Esophagus squamous epithelium (tissue), 5 donors: ENCODE results near the gene DLX3. TPM values are rescaled to one million over a fixed set of nuclear protein-coding genes. Genes with fewer than 3 reads are reported as not detected.

Experiments
- DNase-seq: peaks from one replicate; lab custom pipeline; 2025; lab: John Stamatoyannopoulos, UW
- H3K27ac ChIP-seq, 4 donors: fragments of 200-600 bp; sonication (generic); one replicate each; pipeline ENCODE4 v1.5.1; 2016 to 2019; ENCODE audit warnings: mild to moderate bottlenecking in 1 of 4
- H3K27me3 ChIP-seq, 4 donors: fragments of 200-600 bp; sonication (generic); 1 replicate in 3 of 4; 2 replicates in 1 of 4; pipeline versions ENCODE4 v1.5.1 to v1.6.0; 2017 to 2021; ENCODE audit warnings: antibody characterized with exemption in 1 of 4
- H3K36me3 ChIP-seq, 3 donors: fragments of 200-600 bp; sonication (generic); one replicate each; pipeline ENCODE4 v1.5.1; 2016 to 2019
- H3K4me1 ChIP-seq, 3 donors: fragments of 200-600 bp; sonication (generic); one replicate each; pipeline ENCODE4 v1.5.1; 2017 to 2019
- H3K4me3 ChIP-seq, 4 donors: fragments of 200-600 bp; sonication (generic); 1 replicate in 3 of 4; 2 replicates in 1 of 4; pipeline ENCODE4 v1.5.1; 2016 to 2019; ENCODE audit warnings: mild to moderate bottlenecking in 2 of 4, moderate library complexity in 1 of 4
- H3K9me3 ChIP-seq, 3 donors: fragments of 200-600 bp; sonication (generic); one replicate each; pipeline ENCODE4 v1.5.1; 2016 to 2019
- POLR2A ChIP-seq, 4 donors: fragments of 450-650 bp; IDR thresholded peaks; one replicate each; pipeline ENCODE4 v1.6.1; 2017; ENCODE audit warnings: antibody characterized with exemption in 4 of 4, mild to moderate bottlenecking in 4 of 4, moderate library complexity in 3 of 4
- WGBS, 2 donors: methylation state at CpG; one replicate each; pipeline ENCODE4 v1.1.5; 2018; 5-methylcytosine and 5-hydroxymethylcytosine counted together
- intact Hi-C: fragments of 100-400 bp; cut with DNase I; formaldehyde crosslinking; loops from one replicate; pipeline ENCODE4 v1.15.0; 2022
- total RNA-seq, 4 donors: library from RNA; depleted of rRNA; stranded (reverse); fragments of >200 nt; gene quantifications; one replicate each; pipeline ENCODE4 v1.1.0, GENCODE V29; 2016
- TF ChIP-seq, protein P1 (sequence below), 6 experiments: fragments of 450-650 bp in 4 of 6; fragments of 200-600 bp in 2 of 6; sonication (generic) in 2 of 6; IDR thresholded peaks; one replicate each; pipeline ENCODE4 v1.5.1; 2016 to 2019; ENCODE audit warnings: antibody characterized with exemption in 6 of 6, mild to moderate bottlenecking in 4 of 6, moderate library complexity in 4 of 6
- donor health status: DM: yes; HTN: yes; CAD: no.

The DLX3 gene
- total RNA-seq, 4 donors from 2014 or later: 0.76 to 2.0 (median 1.4) TPM

DNA sequence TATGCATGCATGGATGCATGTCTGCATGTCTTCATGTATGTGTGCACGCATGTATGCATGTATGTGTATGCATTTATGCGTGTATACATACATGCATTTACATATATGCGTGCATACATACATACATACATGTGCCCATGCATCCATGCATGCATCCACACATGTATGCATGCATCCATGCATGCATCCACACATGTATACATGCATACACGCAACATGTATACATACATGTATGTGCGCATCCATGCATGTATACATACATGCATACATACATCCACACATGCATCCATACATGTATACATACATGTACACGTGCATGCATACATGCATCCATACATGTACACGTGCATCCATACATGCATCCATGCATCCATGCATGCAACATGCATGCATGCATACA lies 29.8 kb upstream of the DLX3 start:
- TF ChIP-seq, protein P1, sequence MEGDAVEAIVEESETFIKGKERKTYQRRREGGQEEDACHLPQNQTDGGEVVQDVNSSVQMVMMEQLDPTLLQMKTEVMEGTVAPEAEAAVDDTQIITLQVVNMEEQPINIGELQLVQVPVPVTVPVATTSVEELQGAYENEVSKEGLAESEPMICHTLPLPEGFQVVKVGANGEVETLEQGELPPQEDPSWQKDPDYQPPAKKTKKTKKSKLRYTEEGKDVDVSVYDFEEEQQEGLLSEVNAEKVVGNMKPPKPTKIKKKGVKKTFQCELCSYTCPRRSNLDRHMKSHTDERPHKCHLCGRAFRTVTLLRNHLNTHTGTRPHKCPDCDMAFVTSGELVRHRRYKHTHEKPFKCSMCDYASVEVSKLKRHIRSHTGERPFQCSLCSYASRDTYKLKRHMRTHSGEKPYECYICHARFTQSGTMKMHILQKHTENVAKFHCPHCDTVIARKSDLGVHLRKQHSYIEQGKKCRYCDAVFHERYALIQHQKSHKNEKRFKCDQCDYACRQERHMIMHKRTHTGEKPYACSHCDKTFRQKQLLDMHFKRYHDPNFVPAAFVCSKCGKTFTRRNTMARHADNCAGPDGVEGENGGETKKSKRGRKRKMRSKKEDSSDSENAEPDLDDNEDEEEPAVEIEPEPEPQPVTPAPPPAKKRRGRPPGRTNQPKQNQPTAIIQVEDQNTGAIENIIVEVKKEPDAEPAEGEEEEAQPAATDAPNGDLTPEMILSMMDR (IDR thresholded peaks at IDR 0.05): no peak
- TF ChIP-seq POLR2A (IDR thresholded peaks at IDR 0.05): no peak
- no peak overlapping the region for H3K4me3 ChIP-seq
- no peak for DNase-seq
- H3K4me1 ChIP-seq: peaks cover 15 to 22% (median 18%) of the 10 kb centered on the region in 3 donors
- H3K36me3 ChIP-seq: no peaks in the 10 kb centered on the region
- H3K9me3 ChIP-seq: no peaks in the 10 kb centered on the region
- 35 to 37% methylated on average over 7 of the region's 7 CpGs for WGBS, 2 donors
- H3K27me3 ChIP-seq: peaks cover 0 to 7% (median 0%) of the 10 kb centered on the region in 4 donors
- H3K27ac ChIP-seq: no peak overlapping the region
- intact Hi-C loops: loop anchor here (5.0 kb wide), 1 partner anchor 62 kb away; no protein-coding TSS in a partner anchor

GRCh38 chr17:50023520-50023919 lies 28.5 kb upstream of the DLX3 start:
- Histone ChIP-seq H3K27ac (no peak overlapping the region), H3K27me3 (peaks cover 0 to 7% (median 0%) of the 10 kb centered on the region in 4 donors), H3K4me1 (peaks cover 15 to 18% (median 17%) of the 10 kb centered on the region in 3 donors), H3K36me3 (no peaks in the 10 kb centered on the region), H3K9me3 (no peaks in the 10 kb centered on the region), H3K4me3 (no peak overlapping the region)
- WGBS, 2 donors: 59 to 67% methylated on average over 8 of the region's 8 CpGs
- DNase-seq: no peak
- TF ChIP-seq, protein P1 (IDR thresholded peaks at IDR 0.05): no peak
- TF ChIP-seq POLR2A (IDR thresholded peaks at IDR 0.05): no peak
- intact Hi-C loops: no loop called here

GRCh38 chr17:50022463-50023130 lies 27.6 kb upstream of the DLX3 start:
- WGBS, 2 donors: 55 to 64% methylated on average over 6 of the region's 6 CpGs
- Histone ChIP-seq H3K27me3 (peaks cover 0 to 6% (median 0%) of the 10 kb centered on the region in 4 donors), H3K4me3 (no peak overlapping the region), H3K36me3 (no peaks in the 10 kb centered on the region), H3K4me1 (peaks cover 7 to 9% (median 8%) of the 10 kb centered on the region in 3 donors), H3K9me3 (no peaks in the 10 kb centered on the region), H3K27ac (no peak overlapping the region)
- intact Hi-C loops: no loop called here
- no peak for TF ChIP-seq POLR2A (IDR thresholded peaks at IDR 0.05)
- TF ChIP-seq, protein P1 (IDR thresholded peaks at IDR 0.05): no peak
- DNase-seq: no peak

- DNase-seq: no peak
- Histone ChIP-seq H3K4me3 (no peak overlapping the region), H3K27me3 (no peaks in the 10 kb centered on the region), H3K4me1 (peaks cover 0 to 1% (median under 1%) of the 10 kb centered on the region in 3 donors), H3K9me3 (no peaks in the 10 kb centered on the region), H3K27ac (no peak overlapping the region), H3K36me3 (no peaks in the 10 kb centered on the region)
- intact Hi-C loops: no loop called here
- 92 to 94% methylated on average over 6 of the region's 6 CpGs for WGBS, 2 donors
- TF ChIP-seq, protein P1 (IDR thresholded peaks at IDR 0.05): no peak
- TF ChIP-seq POLR2A (IDR thresholded peaks at IDR 0.05): no peak
Observed at GRCh38 chr17:50021681-50022370, 26.8 kb upstream of the DLX3 start.
